Peyer's patch (tissue), 4 donors: Measurements from ENCODE around the gene HTRA2. TPM values are rescaled to one million over a fixed set of nuclear protein-coding genes. Genes with fewer than 3 reads are reported as not detected.

Experiments
- DNase-seq, 3 donors: peaks; one replicate each; pipeline ENCODE4 v3.0.0-alpha.2; 2017 to 2019
- H3K27ac ChIP-seq, 4 donors: fragments of 200-600 bp; sonication (generic); one replicate each; pipeline ENCODE4 v1.5.1; 2016 to 2019
- H3K27me3 ChIP-seq, 2 donors: fragments of 200-600 bp; sonication (generic); one replicate each; pipeline ENCODE4 v1.5.1; 2019
- H3K36me3 ChIP-seq, 3 donors: fragments of 200-600 bp; sonication (generic); one replicate each; pipeline ENCODE4 v1.5.1; 2016 to 2019
- H3K4me1 ChIP-seq, 4 donors: fragments of 200-600 bp; sonication (generic); one replicate each; pipeline ENCODE4 v1.5.1; 2016 to 2019
- H3K4me3 ChIP-seq, 4 donors: fragments of 200-600 bp; sonication (generic); 1 replicate in 3 of 4; 2 replicates in 1 of 4; pipeline ENCODE4 v1.5.1; 2016 to 2019; ENCODE audit warnings: mild to moderate bottlenecking in 1 of 4
- H3K9me3 ChIP-seq, 4 donors: fragments of 200-600 bp; sonication (generic); one replicate each; pipeline ENCODE4 v1.5.1; 2016 to 2019; ENCODE audit warnings: mild to moderate bottlenecking in 1 of 4
- CTCF ChIP-seq, 6 experiments: fragments of 450-650 bp in 4 of 6; fragments of 200-600 bp in 2 of 6; sonication (generic) in 1 of 6; IDR thresholded peaks; one replicate each; pipeline ENCODE4 v1.5.1; 2017 to 2019; ENCODE audit warnings: antibody characterized with exemption in 6 of 6, mild to moderate bottlenecking in 3 of 6, moderate library complexity in 1 of 6
- POLR2A ChIP-seq, 2 donors: fragments of 450-650 bp; IDR thresholded peaks; one replicate each; pipeline ENCODE4 v1.5.1; 2017; ENCODE audit warnings: antibody characterized with exemption in 2 of 2, mild to moderate bottlenecking in 2 of 2, moderate library complexity in 2 of 2
- total RNA-seq, 4 donors: library from RNA; depleted of rRNA; stranded (reverse); fragments of >200 nt; gene quantifications; one replicate each; pipeline ENCODE4 v1.1.0, GENCODE V29; 2016

Gene HTRA2
- total RNA-seq, 4 donors from 2014 or later: 20.6 to 25.5 (median 24.2) TPM

GRCh38 chr2:74566754-74567085, 37.0 kb downstream of the HTRA2 start:
- Histone ChIP-seq H3K36me3 (no peaks in the 10 kb centered on the region), H3K9me3 (no peaks in the 10 kb centered on the region), H3K4me3 (no peak overlapping the region), H3K27ac (no peak overlapping the region), H3K4me1 (no peaks in the 10 kb centered on the region), H3K27me3 (no peaks in the 10 kb centered on the region)
- DNase-seq: no peak
- TF ChIP-seq CTCF (IDR thresholded peaks at IDR 0.05) (no peak), POLR2A (IDR thresholded peaks at IDR 0.05) (no peak)

GRCh38 chr2:74567881-74568280, 38.1 kb downstream of the HTRA2 start:
- no peak for DNase-seq
- Histone ChIP-seq H3K9me3 (no peaks in the 10 kb centered on the region), H3K4me1 (no peaks in the 10 kb centered on the region), H3K27me3 (no peaks in the 10 kb centered on the region), H3K4me3 (no peak overlapping the region), H3K36me3 (no peaks in the 10 kb centered on the region), H3K27ac (no peak overlapping the region)
- no peak for TF ChIP-seq CTCF (IDR thresholded peaks at IDR 0.05)
- no peak for TF ChIP-seq POLR2A (IDR thresholded peaks at IDR 0.05)

GRCh38 chr2:74569686-74570085, 40.0 kb downstream of the HTRA2 start:
- no peak for TF ChIP-seq CTCF (IDR thresholded peaks at IDR 0.05)
- TF ChIP-seq POLR2A (IDR thresholded peaks at IDR 0.05): no peak
- no peak overlapping the region for H3K4me3 ChIP-seq
- H3K36me3 ChIP-seq: no peaks in the 10 kb centered on the region
- DNase-seq: no peak
- H3K4me1 ChIP-seq: peaks cover 0 to 11% (median 0%) of the 10 kb centered on the region in 4 donors
- no peaks in the 10 kb centered on the region for H3K27me3 ChIP-seq
- H3K9me3 ChIP-seq: no peaks in the 10 kb centered on the region
- no peak overlapping the region for H3K27ac ChIP-seq

GRCh38 chr2:74571058-74571457, 41.3 kb downstream of the HTRA2 start:
- no peak overlapping the region for H3K27ac ChIP-seq
- H3K27me3 ChIP-seq: no peaks in the 10 kb centered on the region
- H3K9me3 ChIP-seq: no peaks in the 10 kb centered on the region
- peaks cover 0 to 11% (median 0%) of the 10 kb centered on the region in 4 donors for H3K4me1 ChIP-seq
- TF ChIP-seq CTCF (IDR thresholded peaks at IDR 0.05) (no peak), POLR2A (IDR thresholded peaks at IDR 0.05) (no peak)
- no peak overlapping the region for H3K4me3 ChIP-seq
- DNase-seq: peak in 1 of 3 donors; percentile 29
- H3K36me3 ChIP-seq: no peaks in the 10 kb centered on the region

GRCh38 chr2:74572178-74572925, 42.6 kb downstream of the HTRA2 start:
- Histone ChIP-seq H3K27me3 (no peaks in the 10 kb centered on the region), H3K9me3 (no peaks in the 10 kb centered on the region), H3K4me3 (no peak overlapping the region), H3K27ac (no peak overlapping the region), H3K36me3 (no peaks in the 10 kb centered on the region), H3K4me1 (peaks cover 0 to 11% (median 0%) of the 10 kb centered on the region in 4 donors)
- TF ChIP-seq POLR2A (IDR thresholded peaks at IDR 0.05) (no peak), CTCF (IDR thresholded peaks at IDR 0.05) (peak in 1 of 6 experiments; percentile 12)
- no peak for DNase-seq
